DLD1 (cell line): ENCODE results near the gene HECTD1.

Experiments used
- in situ Hi-C: cut with HindIII; loops from 2 replicates; pipeline ENCODE4 v1.10.0; 2017; ENCODE audit warnings: low sequenced_read_pairs

Gene HECTD1

DNA sequence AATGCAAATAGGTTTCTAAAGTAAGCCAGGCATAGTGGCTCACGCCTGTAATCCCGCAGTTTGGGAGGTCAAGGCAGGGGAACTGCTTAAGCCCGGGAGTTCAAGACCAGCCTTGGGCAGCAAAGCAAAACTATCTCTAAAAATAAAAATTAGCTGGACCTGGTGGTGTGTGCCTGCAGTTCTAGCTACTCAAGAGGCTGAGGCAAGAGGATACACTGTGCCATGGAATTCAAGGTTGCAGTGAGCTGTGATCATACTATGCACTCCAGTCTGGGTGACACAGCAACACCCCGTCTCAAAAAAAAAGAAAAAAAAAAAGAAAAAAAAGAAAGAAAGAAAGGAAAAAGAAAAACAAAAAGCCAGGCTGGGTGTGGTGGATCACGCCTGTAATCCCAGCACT, 46.3 kb downstream of the HECTD1 start:
- in situ Hi-C loops, result no loop called here

DNA sequence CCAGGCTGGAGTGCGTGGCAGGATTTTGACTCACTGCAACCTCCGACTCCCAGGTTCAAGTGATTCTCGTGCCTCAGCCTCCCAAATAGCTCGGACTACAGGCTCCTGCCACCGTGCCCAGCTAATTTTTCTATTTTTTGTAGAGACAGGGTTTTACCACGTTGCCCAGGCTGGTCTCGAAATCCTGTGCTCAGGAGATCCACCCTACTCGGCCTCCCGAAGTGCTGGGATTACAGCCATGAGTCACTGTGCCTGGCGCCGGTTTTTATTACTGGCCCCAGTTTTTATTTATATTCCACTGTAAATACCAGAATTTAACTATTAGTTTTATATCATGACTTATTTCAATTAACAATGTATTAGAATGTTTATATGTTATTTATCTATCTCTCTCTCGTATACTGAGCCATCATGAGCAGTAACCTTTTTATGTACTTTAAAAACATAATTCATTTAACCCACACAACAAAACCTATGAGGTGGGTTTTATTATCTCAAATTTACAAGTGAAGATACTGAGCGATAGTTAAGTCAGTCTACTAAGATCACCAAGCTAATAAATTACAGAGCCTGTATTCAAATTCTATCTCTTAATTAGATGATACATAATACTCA, 47.8 kb downstream of the HECTD1 start:
- in situ Hi-C loops, result no loop called here

DNA sequence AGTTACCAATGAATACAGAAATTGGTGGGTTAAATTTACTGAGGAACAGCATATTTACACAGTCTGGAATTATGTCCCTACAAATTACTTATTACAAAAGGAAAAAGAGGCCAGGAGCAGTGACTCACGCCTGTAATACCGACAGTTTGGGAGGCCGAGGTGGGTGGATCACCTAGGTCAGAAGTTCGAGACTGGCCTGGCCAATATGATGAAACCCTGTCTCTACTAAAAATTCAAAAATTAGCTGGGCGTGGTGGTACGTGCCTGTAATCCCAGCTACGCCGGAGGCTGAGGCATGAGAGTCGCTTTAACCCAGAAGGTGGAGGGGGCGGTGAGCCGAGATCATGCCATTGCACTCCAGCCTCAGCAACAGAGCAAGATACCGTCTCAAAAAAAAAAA, 52.6 kb downstream of the HECTD1 start:
- in situ Hi-C loops, result no loop called here

DNA sequence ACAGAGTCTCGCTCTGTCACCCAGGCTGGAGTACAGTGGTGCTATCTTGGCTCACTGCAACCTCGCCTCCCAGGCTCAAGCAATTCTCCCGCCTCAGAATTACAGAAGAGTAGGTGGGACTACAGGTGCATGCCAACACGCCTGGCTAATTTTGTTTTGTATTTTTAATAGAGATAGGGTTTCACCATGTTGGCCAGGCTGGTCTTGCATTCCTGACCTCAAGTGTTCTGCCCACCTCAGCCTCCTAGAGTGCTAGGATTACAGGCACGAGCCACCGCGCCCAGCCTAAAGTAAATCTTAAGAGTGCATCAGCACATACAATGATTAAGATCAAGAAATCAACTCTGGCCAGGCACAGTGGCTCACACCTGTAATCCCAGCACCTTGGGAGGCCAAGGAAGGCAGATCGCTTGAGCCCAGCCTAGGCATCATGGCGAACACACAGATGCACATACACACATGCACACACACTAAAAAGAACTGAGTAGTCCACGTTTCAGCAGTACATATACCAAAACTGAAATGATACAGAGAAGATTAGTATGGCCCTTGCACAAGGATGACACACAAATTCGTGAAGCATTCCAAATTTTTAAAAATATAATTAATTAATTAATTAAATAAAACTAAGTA, 65.0 kb downstream of the HECTD1 start:
- in situ Hi-C loops, result no loop called here

DNA sequence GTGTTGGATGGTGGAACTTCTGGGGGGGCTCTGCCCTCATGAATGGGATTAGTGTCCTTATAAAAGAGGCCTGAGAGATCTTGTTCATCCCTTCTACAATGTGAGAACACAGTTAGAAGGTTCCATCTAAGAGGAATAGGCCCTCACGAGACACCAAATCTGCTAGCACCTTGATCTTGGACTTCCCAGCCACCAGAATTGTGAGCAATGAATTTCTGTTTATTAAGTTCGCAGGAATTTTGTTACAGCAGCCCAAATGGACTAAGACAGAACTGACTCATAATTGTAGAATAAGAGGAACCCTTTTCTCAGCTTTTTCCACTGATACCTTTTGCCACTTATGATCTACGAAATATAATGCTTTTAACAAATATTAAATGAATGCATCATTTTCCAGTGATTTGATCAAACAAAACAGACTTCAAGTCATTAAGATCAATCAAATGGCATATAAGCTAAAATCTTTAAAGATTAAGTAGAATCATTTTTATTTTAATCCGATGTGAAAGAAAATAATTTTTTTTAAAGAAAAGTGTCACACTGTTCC, 68.2 kb downstream of the HECTD1 start:
- in situ Hi-C loops, result no loop called here

DNA sequence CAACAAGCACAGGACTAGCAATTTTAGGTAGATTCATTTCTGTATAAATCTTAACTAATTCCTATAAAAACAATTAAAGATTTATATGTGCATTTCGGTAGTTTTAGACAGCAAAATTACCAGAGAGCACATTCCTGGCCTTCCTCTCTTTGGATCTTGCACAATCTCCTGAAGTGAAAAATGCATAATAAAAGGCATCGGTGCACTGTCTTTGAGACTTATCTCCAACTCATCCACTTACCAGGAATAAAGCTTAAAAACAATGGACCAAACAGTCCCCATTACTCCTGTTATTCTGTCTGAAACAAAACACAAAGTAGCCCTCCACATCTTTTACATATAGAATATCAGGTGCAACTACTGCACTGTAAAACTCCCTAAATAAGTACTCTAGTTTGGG, 69.3 kb downstream of the HECTD1 start:
- in situ Hi-C loops, result no loop called here

DNA sequence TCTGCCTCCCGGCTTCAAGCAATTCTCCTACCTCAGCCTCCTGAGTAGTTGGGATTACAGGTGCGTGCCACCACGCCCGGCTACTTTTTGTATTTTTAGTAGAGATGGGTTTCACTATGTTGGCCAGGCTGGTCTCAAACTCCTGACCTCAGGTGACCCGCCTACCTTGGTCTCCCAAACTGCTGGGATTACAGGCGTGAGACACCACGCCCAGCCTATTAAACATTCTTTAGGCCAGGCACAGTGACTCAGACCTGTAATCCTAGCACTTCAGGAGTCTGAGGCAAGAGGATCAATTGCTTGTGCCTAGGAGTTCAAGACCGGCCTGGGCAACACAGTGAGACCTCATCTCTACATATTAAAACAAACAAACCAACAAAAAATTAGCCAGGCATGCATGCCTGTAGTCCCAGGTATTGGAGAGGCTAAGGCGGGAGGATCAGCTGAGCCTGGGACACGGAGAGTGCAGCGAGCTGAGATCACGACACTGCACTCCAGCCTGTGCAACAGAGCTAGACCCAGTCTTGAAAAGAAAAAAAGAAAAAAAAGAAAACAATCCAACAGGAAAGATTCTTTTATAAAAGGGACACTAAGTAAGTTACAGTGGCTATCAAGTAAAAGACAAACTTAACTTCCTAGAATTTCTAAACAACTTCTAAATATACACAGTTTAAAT, 70.2 kb downstream of the HECTD1 start:
- in situ Hi-C loops, result no loop called here

DNA sequence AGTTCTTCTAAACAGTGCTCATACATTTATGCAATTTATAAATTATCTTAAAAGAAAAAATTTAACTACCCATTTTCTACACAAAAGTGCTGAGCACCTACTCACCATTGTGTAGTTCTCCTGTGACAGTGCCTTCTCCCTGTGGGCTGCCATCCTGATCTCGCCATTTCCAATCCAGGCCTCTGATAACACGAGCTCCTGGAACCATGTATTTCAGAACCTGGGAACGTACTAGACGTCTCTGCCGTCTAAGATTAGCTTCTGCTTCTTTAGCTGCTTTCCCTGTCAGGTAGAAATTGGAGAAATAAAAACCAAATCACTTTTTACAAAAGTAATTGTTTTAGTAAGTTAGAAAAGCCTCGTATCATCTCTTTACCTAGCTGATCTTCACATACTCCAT, 74.5 kb downstream of the HECTD1 start:
- in situ Hi-C loops, result no loop called here

DNA sequence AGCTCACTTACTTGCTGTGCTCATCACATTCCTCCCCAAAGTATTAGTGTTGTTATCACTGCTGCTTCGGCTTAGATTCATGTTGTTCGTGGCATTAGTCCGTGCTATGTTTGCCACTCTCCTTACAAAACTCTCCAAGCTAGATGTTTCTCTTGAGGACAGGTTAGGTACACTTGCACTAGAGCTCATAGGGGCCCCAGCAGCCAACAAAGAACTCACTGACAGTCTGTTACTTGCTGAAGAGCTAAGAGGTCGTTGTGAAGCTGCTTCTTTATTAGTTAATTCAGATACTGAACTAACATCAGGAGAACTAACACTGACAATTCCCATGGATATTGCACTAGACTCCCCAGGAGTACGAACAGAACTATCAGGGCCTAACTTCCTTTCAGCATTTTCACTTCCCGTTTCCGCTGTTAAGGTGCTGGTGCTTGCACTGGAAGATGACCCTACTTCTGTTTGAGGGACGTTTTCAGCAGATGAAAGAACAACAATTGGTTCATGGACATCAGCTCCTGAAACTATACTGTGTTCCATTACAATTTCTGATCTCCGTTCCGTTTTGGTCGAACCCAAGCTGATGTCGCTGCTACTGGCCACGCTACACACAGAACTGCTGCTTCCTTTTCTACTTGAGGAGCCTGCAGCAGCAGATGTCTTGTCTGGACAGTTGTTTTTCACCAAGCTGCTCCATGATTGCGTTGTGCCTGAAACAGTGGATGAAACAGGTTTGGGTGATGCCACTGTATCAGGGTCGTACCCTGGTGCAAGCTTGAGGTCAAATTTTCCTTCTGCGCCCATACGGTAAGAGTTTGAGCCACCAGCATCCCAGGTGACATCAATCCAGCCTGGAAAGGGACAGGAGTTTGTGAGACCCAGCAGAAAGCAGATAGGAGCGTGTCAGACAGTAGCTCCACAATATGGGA, 78.7 kb downstream of the HECTD1 start:
- in situ Hi-C loops, result no loop called here

DNA sequence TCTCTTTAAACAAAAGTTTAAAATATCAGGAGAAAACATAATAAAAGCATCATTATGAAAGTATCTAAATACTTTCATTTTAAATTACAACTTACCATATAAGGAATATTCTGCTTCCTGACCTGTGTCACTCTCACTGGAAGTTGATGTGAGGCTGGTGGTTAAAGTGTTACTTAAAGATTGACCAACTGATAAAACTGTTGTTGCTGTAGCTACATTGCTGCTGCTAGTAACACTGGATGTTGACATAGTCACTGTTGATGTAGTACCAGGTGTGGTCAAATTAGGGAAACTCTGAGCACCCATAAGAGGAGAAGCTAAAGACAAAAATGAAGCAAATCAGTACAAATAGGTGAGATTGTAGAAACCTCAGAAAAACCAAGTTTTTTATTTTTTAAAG, 79.9 kb downstream of the HECTD1 start:
- in situ Hi-C loops, result no loop called here

DNA sequence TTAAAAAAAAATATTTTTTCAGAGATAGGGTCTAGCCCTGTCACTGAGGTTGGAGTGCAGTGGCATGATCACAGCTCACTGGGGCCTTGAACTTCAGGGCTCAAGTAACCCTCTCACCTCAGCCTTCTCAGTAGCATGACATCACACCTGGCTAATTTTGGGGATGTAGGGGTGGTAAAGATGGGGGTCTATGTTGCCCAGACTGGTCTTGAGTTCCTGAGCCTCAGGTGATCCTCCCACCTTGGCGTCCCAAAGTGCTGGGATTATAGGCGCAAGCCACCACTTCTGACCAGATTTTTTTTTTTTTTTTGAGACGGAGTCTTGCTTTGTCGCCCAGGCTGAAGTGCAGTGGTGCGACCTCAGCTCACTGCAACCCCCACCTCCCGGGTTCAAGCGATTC, 80.9 kb downstream of the HECTD1 start:
- in situ Hi-C loops, result no loop called here

DNA sequence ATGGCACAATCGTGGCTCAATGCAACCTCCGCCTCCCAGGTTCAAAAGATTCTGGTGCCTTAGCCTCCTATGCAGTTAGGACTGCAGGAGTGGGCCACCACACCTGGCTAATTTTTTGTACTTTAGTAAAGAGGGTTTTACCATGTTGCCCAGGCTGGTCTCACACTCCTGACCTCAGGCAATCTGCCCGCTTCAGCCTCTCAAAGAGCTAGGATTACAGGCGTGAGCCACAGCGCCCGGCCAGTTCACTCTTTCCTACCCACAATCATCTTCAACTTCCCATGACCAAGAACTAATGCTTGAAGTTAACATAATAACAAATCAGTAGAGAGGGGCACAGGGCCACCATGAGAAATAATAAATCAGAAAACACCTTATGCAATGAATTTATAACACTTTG, 82.4 kb downstream of the HECTD1 start:
- in situ Hi-C loops, result no loop called here

DNA sequence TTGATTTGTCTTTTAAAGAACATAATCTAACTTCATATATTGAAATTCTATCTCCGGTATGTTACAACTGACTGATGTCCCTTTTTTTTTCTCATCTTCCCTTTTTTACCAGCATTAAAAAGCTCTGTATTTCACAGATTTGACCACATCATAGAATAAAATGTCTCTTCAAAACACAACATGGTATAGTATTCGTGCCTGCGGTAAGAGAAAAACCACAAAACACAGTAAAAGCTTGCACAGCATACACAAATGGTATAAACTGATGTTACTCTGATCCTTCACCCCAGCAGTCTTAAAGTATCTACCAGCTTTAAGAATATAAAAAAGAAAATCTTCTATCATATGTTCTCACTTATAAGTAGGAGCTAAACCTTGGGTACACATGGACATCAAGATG, 83.4 kb downstream of the HECTD1 start:
- in situ Hi-C loops, result no loop called here

DNA sequence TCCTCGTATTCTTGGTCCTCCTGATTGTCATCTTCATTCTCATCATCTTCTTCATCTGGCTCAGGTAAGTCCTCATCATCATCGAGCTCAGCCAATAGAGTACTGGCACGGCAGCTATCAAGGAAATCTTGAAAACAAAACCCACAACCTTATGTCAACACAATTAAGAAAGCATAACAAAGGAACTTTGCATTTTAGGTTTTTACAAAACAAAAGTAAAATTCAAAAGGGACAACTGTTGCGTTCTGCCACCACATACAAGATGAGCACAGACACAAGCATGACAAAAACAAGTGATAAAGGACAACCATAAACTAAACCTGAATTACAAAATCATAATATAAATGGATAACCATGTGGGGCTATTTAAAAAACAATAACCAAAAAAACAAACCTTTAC, 84.7 kb downstream of the HECTD1 start:
- in situ Hi-C loops, result no loop called here

DNA sequence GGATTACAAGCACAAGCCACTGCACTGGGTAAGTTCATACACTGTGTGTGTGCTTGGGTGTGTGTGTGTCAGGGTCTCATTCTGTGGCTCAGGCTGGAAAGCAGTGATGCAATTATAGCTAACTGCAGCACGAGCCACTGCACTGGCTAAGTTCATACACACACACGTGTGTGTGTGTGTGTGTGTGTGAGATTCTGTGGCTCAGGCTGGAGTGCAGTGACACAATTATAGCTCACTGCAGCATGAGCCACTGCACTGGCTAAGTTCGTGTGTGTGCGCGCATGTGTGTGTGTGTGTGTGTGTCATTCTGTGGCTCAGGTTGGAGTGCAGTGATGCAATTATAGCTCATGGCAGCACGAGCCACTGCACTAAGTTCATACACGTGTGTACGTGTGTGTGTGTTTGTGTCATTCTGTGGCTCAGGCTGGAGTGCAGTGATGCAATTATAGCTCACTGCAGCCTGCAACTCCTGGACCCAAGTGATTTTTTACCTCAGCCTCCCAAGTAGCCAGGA, 85.4 kb downstream of the HECTD1 start:
- in situ Hi-C loops, result no loop called here

DNA sequence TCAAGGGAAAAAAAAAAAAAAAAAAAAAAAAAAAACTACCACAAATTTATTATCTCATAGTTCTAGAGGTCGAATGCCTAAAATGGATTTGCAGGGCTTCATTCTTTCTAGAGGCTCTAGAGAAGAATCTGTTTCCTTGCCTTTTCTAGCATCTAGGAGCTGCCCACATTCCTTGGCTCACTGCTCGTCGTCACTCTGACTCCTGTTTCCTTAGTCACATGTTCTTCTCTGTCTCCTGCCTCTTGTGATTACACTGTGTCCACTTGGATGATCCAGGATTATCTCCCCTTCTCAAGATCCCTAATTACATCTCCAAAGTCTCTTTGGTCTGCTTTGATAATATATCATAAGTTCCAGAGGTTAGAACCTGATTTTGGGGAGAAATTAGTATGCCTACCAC, 88.7 kb downstream of the HECTD1 start:
- in situ Hi-C loops, result no loop called here

DNA sequence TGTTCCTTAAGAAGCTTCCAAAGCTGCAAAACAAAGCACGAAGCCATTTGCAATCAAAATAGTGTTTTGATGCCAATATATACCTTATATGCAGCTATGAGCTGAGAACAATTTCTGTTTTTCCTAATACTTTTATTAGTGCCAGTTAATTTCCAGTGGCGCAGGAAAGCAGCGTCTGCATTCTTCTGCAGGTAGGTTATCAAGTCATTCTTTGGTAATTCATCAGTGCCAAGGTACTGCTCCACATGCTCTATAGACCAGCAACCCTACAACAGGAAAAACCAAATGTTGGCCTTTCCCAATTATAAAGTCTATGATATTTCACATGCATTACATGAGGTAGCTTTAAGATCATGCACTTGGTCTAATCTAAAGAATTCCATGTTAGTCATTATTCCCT, 93.8 kb downstream of the HECTD1 start:
- in situ Hi-C loops, result no loop called here

DNA sequence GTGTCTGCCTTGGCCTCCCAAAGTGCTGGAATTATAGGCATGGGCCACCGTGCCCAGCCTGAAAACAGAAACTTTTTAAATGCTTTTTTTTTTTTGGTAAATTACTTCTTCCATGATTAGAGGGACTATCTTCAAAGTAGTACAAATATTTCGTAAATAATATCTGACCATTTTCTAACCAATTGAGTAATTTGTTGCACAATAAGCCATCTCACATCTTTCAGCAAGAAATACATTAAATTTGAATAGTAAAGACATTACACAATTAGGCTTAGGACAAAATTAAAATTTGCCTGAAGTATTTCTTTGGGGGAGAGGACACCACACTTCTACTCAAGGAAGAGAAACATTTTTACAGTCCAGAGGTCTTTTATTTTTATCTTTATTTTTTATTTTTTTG, 96.7 kb downstream of the HECTD1 start:
- in situ Hi-C loops, result no loop called here

DNA sequence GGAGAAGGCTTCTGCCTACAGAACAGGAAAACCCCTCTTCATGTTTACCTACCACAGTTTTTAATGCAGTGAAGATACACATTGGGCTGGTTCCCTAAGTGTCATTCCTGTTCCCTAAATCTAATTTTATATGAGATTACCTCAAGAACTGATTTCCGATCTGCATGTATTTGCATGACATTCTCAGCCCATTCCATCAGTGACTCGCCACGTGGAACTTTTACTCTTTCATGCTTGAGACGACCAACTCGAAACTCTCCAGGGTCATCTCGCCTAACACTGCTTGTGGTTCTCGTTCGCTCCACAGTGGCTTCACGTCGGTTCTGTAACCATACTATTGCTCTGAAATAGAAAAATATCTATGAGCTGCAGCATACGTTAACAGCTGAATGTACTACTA, 98.3 kb downstream of the HECTD1 start:
- in situ Hi-C loops, result no loop called here

DNA sequence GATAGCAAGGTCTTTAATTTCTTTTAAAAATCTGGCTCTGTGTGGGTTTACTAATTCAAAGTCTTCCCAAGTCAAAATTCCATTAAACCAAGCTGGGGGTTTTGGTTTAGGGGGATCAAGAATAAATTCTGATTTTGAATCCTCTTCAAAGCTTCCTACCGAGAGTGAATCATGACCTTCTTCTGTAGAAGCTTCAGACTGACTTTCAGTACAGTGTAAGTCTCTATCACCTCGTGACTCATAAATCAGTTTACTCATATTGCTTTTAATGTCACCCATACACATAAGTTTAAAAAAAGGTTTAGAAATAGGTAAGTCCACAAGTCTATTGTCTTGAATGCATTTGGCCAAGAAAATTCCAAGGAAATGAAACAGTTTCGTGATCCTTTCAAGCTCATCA, 100.8 kb downstream of the HECTD1 start:
- in situ Hi-C loops, result no loop called here

DNA sequence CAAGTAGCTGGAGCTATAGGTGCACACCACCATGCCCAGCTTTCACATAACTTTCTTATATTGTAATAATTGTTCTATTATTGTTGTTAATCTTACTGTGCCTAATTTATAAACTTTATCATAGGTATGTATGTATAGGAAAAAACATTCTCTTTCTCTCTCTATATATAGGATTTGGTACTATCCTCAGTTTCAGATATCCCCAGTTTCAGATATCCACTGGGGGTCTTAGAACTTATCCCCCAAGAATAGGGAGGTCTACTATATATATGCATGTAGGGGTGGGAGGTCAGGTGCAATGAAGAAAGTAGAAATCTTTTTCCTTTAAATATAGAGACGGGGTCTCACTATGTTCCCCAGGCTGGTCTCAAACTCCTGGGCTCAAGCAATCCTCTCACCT, 110.5 kb downstream of the HECTD1 start:
- in situ Hi-C loops, result no loop called here
